Measurements from ENCODE around the gene DNASE1L2.
"Not testable (repeated sequence)": the region's sequence is repeated elsewhere in the genome, so short reads cannot be mapped to it uniquely, and the experiment has no call there.

Gene DNASE1L2

DNA sequence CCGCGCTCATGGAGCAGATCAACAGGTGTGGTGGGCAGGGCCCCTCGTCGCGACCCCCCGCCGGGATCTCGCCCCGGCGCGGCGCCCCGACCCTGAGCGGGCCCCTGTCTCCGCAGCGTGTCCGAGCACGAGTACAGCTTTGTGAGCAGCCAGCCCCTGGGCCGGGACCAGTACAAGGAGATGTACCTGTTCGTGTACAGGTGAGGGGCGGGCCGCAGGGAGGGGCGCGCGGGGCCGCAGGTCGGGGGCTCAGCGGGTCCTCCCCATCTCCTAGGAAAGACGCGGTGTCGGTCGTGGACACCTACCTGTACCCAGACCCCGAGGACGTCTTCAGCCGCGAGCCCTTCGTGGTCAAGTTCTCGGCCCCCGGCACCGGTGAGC, 848 bp downstream of the DNASE1L2 start:
- no peaks in the 10 kb centered on the region for H3K4me1 Mint-ChIP-seq (ENCODE audit: low read depth)
- H3K36me3 Mint-ChIP-seq (ENCODE audit: low read depth), result peaks cover 5% of the 10 kb centered on the region

DNA sequence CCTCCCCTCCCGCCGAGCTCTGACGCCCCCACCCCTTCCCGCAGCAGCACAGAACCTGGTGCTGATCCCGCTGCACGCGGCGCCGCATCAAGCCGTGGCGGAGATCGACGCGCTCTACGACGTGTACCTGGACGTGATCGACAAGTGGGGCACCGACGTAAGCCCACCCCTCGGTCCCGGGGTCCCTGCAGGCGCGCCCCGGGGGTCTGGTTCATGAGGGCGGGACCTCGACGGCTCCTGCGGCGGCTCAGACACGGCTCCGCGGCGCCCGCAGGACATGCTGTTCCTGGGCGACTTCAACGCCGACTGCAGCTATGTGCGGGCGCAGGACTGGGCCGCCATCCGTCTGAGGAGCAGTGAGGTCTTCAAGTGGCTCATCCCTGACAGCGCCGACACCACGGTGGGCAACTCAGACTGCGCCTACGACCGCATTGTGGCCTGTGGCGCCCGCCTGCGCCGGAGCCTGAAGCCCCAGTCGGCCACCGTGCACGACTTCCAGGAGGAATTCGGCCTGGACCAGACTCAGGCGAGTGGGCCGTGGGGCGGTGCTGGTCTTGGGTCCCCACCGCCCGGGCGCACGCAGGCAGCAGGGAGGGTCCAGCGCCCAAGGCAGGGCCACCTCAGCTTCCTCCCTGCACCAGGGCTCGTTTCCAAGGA, 1.4 kb downstream of the DNASE1L2 start:
- H3K27me3 Mint-ChIP-seq (ENCODE audit: low read depth), result no peaks in the 10 kb centered on the region
- H3K36me3 Mint-ChIP-seq (ENCODE audit: low read depth), result peaks cover 8% of the 10 kb centered on the region
- no peaks in the 10 kb centered on the region for H3K4me1 Mint-ChIP-seq (ENCODE audit: low read depth)
- H3K9me3 Mint-ChIP-seq, result no peaks in the 10 kb centered on the region
- H3K4me3 Mint-ChIP-seq, result no peak overlapping the region
- H3K27ac Mint-ChIP-seq, result no peak overlapping the region

More for the DNA sequence above, 848 bp downstream of the DNASE1L2 start:
- Mint-ChIP-seq H3K27ac (no peak overlapping the region), H3K4me3 (no peak overlapping the region), H3K27me3 (ENCODE audit: low read depth) (no peaks in the 10 kb centered on the region), H3K9me3 (no peaks in the 10 kb centered on the region)

DNA sequence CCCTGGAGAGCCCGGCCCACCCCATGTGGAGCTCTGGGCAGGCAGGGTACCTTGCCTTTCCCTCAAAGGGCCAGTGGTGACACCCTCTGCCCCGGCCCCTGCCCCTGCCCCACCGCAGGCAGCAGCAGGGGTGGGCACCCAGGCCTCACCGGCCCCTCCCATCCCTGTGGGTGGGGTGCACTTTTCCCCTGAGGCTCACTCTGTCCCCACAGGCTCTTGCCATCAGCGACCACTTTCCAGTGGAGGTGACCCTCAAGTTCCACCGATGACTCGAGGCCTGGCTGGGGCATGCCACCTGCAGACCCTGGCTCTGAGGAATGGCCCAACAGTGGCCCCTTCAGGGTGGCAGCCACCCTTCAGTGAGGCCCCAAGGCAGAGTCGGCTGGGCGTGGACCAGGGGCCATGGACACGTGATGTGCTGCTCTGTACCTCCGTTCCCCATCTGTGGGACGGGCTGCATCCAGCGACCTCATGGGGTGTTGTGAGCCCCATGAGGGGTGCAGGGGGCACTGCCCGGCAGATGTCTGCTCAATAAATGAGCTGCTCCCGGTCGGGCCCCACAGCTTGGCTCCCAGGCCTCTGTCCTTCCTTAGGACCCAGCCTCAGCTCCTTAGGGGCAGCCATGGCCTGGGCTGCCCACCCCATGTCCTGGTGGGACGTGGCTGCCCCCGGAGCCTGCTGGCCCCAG, 2.0 kb downstream of the DNASE1L2 start:
- no peaks in the 10 kb centered on the region for H3K27me3 Mint-ChIP-seq (ENCODE audit: low read depth)
- H3K9me3 Mint-ChIP-seq, result no peaks in the 10 kb centered on the region
- H3K36me3 Mint-ChIP-seq (ENCODE audit: low read depth), result peaks cover 8% of the 10 kb centered on the region
- no peak overlapping the region for H3K27ac Mint-ChIP-seq
- H3K4me1 Mint-ChIP-seq (ENCODE audit: low read depth), result no peaks in the 10 kb centered on the region
- no peak overlapping the region for H3K4me3 Mint-ChIP-seq

DNA sequence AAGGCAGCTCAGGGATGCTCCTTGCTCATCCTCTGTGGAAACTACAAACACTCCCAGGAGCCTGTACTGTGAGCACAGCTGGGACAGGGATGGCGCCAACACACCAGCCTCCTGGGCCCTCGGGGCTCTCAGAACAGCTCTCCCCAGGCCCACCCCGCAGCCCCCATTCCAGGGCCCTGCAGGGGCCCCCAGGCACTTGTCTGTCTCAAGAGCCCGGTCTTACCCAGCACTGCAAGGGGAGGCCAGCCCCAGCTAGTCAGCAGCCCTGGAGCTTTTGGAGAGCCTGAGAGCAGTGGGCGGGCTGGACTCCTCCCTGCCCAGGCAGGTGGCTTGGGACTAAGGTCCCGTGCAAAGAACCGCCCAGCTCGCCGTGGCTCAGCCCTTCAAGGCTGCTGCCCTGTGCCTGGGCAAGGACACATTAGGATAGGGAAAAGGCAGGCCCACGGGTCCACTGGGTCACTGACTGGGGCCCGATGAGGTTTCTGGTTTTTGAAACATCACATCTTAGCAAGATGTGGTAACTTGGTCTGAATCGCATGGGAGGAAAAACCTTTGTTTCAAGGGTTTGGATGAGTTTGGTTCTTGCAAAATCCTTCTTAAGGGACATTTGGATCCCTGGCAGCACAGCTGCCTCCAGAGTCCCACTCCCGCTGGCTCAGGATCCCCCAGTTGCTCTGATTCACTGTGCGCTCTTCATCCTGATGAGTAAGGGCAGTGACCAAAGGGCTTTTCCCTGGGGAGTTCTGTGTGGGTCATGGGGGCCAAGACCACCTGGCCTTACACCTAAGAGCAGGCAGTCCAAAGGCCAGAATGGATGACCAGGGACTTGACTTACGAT, 2.8 kb downstream of the DNASE1L2 start:
- Mint-ChIP-seq H3K27me3 (ENCODE audit: low read depth) (no peaks in the 10 kb centered on the region), H3K9me3 (no peaks in the 10 kb centered on the region), H3K4me3 (no peak overlapping the region), H3K4me1 (ENCODE audit: low read depth) (no peaks in the 10 kb centered on the region), H3K36me3 (ENCODE audit: low read depth) (peaks cover 8% of the 10 kb centered on the region), H3K27ac (no peak overlapping the region)

DNA sequence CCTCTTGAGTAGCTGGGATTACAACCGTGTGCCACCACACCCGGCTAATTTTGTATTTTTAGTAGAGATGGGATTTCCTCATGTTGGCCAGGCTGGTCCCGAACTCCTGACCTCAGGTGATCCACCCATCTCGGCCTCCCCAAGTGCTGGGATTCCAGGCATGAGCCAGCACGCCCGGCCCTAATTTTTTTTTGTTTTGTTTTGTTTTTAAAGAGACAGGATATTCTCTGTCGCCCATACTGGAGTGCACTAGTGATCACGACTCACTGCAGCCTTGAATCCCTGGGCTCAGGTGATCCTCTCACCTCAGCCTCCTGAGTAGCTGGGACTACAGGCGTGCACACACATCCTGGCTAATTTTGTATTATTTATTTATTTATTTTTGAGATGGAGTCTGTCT, 4.1 kb downstream of the DNASE1L2 start:
- H3K4me1 Mint-ChIP-seq (ENCODE audit: low read depth); H3K9me3 Mint-ChIP-seq; H3K4me3 Mint-ChIP-seq; H3K36me3 Mint-ChIP-seq (ENCODE audit: low read depth); H3K27me3 Mint-ChIP-seq (ENCODE audit: low read depth); H3K27ac Mint-ChIP-seq: not testable (repeated sequence)

DNA sequence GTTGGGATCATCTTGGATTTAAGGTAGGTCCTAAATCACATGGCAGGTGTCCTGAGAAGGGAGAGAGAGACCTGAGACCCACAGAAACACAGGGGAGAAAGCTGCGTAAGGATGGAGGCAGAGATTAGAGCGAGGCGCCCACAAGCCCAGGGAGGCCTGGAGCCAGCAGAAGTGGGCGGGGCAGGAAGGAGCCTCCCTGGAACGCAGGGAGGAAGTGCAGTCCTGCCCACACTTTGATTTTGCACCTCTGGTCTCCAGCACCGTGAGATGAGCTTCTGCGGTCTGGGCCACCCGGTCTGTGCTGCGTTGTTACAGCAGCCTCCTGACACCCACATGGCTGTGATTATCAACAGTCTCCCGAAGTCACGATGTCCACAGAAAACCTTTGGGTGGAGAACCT, 6.4 kb downstream of the DNASE1L2 start:
- Mint-ChIP-seq H3K27ac (no peak overlapping the region), H3K36me3 (ENCODE audit: low read depth) (peaks cover 5% of the 10 kb centered on the region), H3K27me3 (ENCODE audit: low read depth) (no peaks in the 10 kb centered on the region)

DNA sequence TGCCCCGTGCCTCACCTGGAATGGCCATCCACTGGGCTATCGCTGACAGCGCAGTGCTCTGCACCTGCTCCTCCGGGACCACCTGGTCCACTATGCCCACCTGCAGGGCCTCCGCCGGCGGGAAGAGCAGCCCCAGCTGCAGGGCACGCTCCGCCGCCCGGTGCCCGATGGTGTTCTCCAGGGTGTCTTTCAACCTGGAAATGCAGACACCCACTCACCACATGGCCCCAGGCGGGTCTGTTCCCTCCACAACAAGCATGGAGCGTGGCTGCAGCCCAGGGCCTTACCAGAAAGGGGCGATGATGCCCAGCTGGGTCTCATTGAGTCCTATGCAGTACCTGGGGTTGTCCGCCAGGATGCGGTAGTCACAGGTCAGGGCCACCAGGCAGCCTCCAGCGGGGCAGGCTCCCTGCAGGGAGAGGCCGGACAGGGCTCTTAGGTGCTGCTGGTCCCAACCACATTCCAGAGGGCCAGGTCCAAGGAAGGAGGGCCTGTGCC, 6.8 kb downstream of the DNASE1L2 start:
- Mint-ChIP-seq H3K9me3 (no peaks in the 10 kb centered on the region), H3K36me3 (ENCODE audit: low read depth) (peaks cover 5% of the 10 kb centered on the region), H3K4me1 (ENCODE audit: low read depth) (no peaks in the 10 kb centered on the region), H3K4me3 (no peak overlapping the region), H3K27me3 (ENCODE audit: low read depth) (no peaks in the 10 kb centered on the region), H3K27ac (no peak overlapping the region)

More for the DNA sequence above, 6.4 kb downstream of the DNASE1L2 start:
- H3K4me1 Mint-ChIP-seq (ENCODE audit: low read depth), result no peaks in the 10 kb centered on the region
- no peak overlapping the region for H3K4me3 Mint-ChIP-seq
- no peaks in the 10 kb centered on the region for H3K9me3 Mint-ChIP-seq

DNA sequence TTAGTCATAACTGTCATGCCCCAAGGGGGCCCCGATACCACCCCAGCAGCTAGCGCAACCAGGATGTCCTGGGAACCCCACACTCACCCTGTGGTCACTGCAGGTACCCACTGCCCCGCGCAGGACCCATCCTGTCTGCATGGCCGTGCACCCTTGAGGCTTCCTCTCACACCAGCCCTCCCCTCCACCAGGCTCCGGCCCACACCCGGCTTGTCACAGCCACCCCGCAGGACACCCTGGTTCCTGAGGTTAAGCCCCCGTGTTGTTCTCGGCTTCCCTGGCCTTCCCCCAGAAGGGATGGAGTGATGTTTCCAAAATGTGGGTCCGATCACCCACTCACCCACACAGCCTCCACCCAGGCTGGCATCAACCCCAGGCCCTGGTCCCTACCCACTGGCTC, 7.5 kb downstream of the DNASE1L2 start:
- Mint-ChIP-seq H3K27ac (no peak overlapping the region), H3K4me1 (ENCODE audit: low read depth) (no peaks in the 10 kb centered on the region), H3K36me3 (ENCODE audit: low read depth) (peaks cover 5% of the 10 kb centered on the region)

DNA sequence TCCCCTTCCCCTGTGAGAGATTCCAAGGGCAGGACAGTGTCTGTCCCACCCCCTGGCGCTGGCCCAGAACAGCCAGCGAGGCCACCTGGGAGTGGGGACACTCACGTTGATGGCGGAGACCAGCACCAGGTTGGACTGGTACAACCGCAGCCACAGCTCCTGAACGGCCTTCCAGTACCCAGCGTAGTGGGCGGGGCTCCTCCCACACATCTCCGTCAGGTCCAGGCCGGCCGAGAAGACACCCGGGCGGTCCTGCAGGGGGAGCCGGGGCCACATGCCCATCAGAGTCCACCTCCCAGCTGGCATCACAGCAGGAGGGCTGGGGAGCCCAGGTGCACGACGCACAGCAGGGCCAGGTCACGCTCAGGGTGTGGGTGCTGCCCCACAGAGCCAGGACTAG, 8.1 kb downstream of the DNASE1L2 start:
- H3K36me3 Mint-ChIP-seq (ENCODE audit: low read depth), result peaks cover 5% of the 10 kb centered on the region
- no peaks in the 10 kb centered on the region for H3K4me1 Mint-ChIP-seq (ENCODE audit: low read depth)
- no peak overlapping the region for H3K4me3 Mint-ChIP-seq
- no peak overlapping the region for H3K27ac Mint-ChIP-seq
- H3K27me3 Mint-ChIP-seq (ENCODE audit: low read depth), result no peaks in the 10 kb centered on the region
- no peaks in the 10 kb centered on the region for H3K9me3 Mint-ChIP-seq

More for the DNA sequence above, 7.5 kb downstream of the DNASE1L2 start:
- no peaks in the 10 kb centered on the region for H3K27me3 Mint-ChIP-seq (ENCODE audit: low read depth)
- H3K9me3 Mint-ChIP-seq, result no peaks in the 10 kb centered on the region
- H3K4me3 Mint-ChIP-seq, result no peak overlapping the region

DNA sequence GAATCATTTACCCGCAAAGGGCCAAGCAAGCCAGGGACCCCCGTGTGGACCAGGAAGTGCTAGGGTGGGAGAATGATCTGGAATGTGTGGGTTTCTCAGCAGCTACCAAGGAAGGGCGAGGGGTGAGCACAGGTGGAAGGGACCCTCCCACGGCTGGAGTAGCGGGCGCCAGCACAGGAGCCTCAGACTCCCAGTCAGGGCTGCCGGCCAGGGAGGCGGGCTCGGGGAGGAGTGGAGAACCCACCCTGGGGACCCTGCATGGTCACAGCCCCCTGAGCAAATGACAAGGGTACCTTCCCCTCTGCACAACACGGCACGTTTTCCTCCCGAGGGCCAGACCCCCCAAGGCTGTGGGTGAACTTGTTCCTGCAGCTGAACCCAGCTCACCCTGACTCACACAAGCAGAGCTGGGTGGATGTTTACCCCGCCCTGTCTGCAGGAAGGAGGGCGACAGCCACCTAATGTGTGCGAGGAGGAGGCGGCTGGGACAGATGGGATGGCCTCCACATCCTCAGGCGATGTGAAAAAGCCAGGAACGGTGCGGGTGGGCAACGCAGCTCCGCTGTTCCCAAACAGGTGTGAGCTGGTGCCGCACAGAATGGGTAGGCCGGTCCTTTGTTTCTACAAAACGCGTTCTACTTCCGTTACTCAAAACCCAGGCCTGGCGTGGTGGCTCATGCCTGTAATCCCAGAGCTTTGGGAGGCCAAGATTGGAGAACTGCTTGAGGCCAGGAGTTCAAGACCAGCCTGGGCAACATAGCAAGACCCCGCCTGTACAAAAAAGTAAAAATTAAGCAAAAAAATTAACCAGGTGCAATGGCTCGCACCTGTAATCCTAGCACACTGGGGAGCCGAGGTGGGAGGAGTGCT, 8.9 kb downstream of the DNASE1L2 start:
- H3K4me3 Mint-ChIP-seq, result no peak overlapping the region

DNA sequence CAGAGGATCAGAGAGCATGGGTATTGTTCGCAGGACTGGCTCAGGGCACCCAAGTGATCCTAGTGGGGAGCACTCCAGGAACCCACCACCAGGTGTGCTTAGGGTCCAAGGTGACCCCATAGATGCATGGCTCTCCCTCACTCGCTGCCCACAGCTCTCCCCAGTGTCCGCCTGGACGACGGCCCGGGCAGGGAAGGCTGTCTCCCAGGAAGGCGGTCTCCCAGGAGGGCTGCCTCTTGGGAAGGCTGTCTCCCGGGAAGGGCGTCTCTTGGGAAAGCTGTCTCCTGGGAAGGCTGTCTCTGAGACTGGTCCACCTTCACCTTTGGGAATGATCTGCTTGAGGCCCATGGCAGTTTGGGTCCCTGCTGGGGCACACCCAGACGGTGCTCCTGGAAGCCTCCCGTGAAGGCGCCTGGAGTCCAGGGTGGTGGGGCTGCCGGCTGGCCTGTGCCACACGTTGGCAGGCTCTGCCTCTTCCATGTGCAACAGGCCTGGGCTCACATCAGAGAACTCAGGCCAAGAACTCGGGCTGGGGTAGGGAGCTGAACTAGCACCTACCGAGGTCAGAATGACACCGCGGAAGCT, 10.1 kb downstream of the DNASE1L2 start:
- peaks cover 2% of the 10 kb centered on the region for H3K4me1 Mint-ChIP-seq (ENCODE audit: low read depth)
- H3K36me3 Mint-ChIP-seq (ENCODE audit: low read depth), result peaks cover 3% of the 10 kb centered on the region
- no peaks in the 10 kb centered on the region for H3K27me3 Mint-ChIP-seq (ENCODE audit: low read depth)
- H3K9me3 Mint-ChIP-seq, result no peaks in the 10 kb centered on the region
- no peak overlapping the region for H3K27ac Mint-ChIP-seq
- no peak overlapping the region for H3K4me3 Mint-ChIP-seq

More for the DNA sequence above, 8.9 kb downstream of the DNASE1L2 start:
- no peaks in the 10 kb centered on the region for H3K9me3 Mint-ChIP-seq
- H3K36me3 Mint-ChIP-seq (ENCODE audit: low read depth), result peaks cover 3% of the 10 kb centered on the region
- H3K4me1 Mint-ChIP-seq (ENCODE audit: low read depth), result no peaks in the 10 kb centered on the region
- no peaks in the 10 kb centered on the region for H3K27me3 Mint-ChIP-seq (ENCODE audit: low read depth)
- H3K27ac Mint-ChIP-seq, result no peak overlapping the region

DNA sequence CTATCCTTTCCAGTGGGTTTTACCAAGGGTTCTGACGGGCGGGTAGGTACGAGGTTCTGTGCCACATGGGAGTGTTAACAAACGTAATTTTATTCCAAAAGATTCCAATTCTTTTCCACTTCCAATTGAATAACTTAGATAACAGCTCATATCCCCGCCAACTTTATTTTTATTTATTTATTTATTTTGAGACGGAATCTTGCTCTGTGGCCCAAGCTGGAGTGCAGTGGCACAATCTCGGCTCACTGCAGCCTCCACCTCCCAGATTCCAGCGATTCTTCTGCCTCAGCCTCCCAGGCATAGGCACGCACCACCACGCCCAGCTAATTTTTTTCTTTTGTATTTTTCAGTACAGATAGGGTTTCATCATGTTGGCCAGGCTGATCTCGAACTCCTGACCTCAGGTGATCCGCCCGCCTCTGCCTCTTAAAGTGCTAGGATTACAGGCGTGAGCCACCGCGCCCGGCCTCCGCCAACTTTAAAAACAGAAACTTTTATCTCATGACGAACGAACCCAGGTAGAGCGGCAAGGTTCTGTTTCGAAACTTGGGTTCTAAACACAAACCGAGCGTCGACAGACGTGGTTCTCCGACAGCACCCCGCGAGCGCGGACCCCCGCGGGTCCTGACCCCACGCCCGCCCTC, 14.5 kb downstream of the DNASE1L2 start:
- Mint-ChIP-seq H3K9me3 (no peaks in the 10 kb centered on the region), H3K4me3 (peak overlapping the region; percentile 94), H3K36me3 (ENCODE audit: low read depth) (peaks cover 17% of the 10 kb centered on the region), H3K4me1 (ENCODE audit: low read depth) (peaks cover 2% of the 10 kb centered on the region), H3K27me3 (ENCODE audit: low read depth) (no peaks in the 10 kb centered on the region), H3K27ac (peak overlapping the region; percentile 91)

DNA sequence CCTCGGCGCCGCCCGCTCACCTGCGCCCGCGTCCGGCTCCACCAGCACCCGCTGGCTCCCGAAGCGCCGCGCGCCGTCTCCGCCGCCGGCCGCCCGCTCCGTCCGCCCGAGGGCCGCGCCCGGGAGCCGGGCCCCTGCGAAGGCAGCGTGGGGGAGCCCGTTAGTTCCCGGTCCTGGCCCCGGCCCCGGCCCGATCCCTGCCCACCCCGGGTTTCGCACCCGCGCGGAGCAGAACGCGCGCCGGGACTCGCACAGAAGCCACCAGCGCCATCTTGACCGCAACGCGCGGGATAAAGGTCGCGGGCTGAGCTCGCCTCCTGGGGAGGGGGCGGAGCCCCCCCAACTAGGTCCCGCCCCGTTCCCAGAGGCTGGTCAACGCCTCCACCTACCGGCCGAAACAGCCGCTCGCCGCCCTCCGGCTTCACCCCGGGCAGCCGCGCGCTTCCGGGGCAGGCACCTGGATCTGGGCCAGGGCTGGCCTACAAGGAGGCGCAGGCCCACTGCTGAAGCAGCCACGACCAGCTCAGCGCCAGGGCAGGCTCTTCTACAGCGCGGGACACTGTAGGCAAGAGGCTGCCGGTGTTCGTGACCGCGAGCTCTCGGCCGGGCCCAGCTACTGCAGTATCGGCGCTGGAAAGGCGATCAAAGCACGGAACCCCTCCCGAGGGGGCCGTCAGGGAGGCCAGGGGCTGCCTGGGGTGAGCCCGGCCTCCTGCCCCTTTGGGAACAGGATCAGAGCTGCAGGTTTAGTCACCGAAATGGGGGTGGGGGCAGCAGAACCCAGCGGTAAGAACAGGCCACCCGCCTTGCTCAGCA, 15.3 kb downstream of the DNASE1L2 start, which contains the start of gene ECI1:
Gene ECI1, minus strand, starts transcription at position 292 of the 816 bp plus-strand sequence. Its CDS starts 21 bp downstream, at position 271.
- peak within 1 kb of the TSS; percentile 91 for H3K27ac Mint-ChIP-seq
- no peaks in the 10 kb centered on the region for H3K27me3 Mint-ChIP-seq (ENCODE audit: low read depth)
- peak within 1 kb of the TSS; percentile 94 for H3K4me3 Mint-ChIP-seq
- H3K36me3 Mint-ChIP-seq (ENCODE audit: low read depth), result peaks cover 24% of the 10 kb centered on the region
- no peaks in the 10 kb centered on the region for H3K9me3 Mint-ChIP-seq
- peaks cover 2% of the 10 kb centered on the region for H3K4me1 Mint-ChIP-seq (ENCODE audit: low read depth)
